ENCODE results near the gene MAB21L4.

DNA sequence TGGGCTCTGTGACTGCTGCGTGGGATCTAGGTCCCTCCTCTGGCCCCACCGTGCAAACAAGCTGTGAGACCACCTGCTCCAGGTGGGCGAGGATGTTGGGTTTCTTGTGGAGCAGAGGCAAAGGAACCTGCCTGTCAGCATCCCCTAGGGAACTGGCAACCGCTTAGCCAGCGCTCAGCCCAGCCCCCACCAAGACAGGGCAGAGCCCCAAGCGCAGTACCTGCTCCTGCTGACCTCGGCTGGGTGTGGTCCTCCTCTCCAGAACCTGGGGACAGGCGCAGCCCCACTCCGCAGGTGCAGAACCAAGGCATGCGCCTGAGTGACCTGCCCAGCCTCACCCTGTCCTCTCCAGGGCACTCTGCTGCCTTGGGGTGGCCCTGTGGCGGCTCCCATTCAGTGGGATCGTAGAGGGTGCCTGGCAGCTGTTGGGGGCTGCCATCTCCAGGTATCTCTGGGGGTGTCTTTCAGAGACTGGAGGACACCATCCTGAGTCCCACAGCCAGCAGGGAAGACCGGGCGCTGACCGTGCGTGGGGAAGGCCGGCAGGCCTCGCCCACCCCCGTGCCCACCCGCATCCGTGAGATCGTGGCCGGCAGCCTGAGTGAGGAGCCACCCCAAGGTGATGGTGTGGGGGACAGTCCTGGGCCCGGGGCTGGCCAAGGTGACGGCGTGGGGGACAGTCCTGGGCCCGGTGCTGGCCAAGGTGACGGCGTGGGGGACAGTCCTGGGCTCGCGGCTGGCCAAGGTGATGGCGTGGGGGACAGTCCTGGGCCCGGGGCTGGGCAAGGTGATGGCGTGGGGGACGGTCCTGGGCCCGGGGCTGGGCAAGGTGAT is 22.5 kb upstream of the MAB21L4 start:
- TF ChIP-seq, protein P1, sequence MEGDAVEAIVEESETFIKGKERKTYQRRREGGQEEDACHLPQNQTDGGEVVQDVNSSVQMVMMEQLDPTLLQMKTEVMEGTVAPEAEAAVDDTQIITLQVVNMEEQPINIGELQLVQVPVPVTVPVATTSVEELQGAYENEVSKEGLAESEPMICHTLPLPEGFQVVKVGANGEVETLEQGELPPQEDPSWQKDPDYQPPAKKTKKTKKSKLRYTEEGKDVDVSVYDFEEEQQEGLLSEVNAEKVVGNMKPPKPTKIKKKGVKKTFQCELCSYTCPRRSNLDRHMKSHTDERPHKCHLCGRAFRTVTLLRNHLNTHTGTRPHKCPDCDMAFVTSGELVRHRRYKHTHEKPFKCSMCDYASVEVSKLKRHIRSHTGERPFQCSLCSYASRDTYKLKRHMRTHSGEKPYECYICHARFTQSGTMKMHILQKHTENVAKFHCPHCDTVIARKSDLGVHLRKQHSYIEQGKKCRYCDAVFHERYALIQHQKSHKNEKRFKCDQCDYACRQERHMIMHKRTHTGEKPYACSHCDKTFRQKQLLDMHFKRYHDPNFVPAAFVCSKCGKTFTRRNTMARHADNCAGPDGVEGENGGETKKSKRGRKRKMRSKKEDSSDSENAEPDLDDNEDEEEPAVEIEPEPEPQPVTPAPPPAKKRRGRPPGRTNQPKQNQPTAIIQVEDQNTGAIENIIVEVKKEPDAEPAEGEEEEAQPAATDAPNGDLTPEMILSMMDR (IDR thresholded peaks at IDR 0.05), result no peak
- TF ChIP-seq POLR2A (IDR thresholded peaks at IDR 0.05) (no peak), EP300 (IDR thresholded peaks at IDR 0.05; ENCODE audit: low read depth) (no peak), POLR2AphosphoS5 (IDR thresholded peaks at IDR 0.05) (no peak)

All from transverse colon (tissue), 4 donors.